IMR-90 (cell line): ENCODE measurements around the gene GAL.

ENCODE experiments used
- CEBPB ChIP-seq: IDR thresholded peaks from 2 replicates; pipeline ENCODE4 v1.6.1; 2012; ENCODE audit warnings: low read depth, low read length, improper control_type of control experiment
- CHD1 ChIP-seq: IDR thresholded peaks from 2 replicates; pipeline ENCODE4 v1.6.1; 2012; ENCODE audit warnings: low read depth, low read length, improper control_type of control experiment
- MAZ ChIP-seq: IDR thresholded peaks from 2 replicates; pipeline ENCODE4 v1.6.1; 2012; ENCODE audit warnings: low read depth, mild to moderate bottlenecking, low read length, improper control_type of control experiment, moderate library complexity, borderline replicate concordance
- NFE2L2 ChIP-seq: fragments of 150-350 bp; IDR thresholded peaks from 2 replicates; pipeline ENCODE4 v1.6.1; 2016; ENCODE audit warnings: low read depth, mild to moderate bottlenecking, low read length
- POLR2A ChIP-seq: IDR thresholded peaks from 2 replicates; pipeline ENCODE4 v1.6.1; 2012; ENCODE audit warnings: mild to moderate bottlenecking, low read depth, low read length
- RFX5 ChIP-seq: IDR thresholded peaks from 2 replicates; pipeline ENCODE4 v1.8.0; 2012; ENCODE audit warnings: low read depth, mild to moderate bottlenecking, low read length, moderate library complexity
- TF ChIP-seq, protein P1 (sequence below): conservative IDR thresholded peaks from 2 replicates; pipeline ENCODE4 v1.5.1; 2012; ENCODE audit warnings: mild to moderate bottlenecking, low read depth, low read length, improper control_type of control experiment

DNA sequence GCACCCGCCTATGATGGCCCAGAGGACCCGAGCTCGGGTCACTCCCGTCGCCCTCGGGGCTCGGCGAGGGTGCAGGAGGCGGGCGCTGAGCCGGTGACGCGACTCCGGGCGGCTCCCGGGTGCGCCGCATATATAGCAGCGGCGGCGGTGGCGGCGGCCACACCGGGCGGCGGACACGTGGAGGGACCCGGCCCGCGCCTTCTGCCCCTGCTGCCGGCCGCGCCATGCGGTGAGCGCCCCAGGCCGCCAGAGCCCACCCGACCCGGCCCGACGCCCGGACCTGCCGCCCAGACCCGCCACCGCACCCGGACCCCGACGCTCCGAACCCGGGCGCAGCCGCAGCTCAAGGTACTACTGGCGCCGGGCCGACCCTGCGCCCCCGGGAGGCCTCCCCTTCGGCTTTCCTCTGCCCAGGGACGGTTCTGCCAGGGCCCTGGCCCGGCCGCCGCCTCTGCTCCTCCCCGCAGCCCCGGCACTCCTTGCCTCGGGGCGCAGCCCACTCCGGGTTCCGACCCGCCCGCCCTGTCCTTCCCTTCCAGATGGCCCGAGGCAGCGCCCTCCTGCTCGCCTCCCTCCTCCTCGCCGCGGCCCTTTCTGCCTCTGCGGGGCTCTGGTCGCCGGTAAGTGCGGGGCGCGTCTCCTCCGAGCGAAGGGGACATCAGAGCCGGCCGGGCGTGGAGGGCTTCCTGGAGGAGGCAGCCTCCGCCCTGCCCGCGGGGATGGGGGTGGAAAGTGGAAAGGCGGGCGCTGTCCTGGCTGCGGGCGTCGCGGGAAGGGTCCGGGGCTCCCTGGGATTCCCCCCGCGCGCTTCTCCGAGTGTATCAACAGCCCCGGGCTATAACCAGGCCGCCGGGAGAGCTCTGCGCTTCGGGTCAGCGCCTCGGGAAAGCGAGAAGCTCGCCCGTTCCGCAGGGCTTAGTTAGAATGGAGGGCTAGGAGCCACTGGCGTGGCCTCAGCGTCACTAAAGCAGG lies at the start of gene GAL:
- TF ChIP-seq, protein P1, sequence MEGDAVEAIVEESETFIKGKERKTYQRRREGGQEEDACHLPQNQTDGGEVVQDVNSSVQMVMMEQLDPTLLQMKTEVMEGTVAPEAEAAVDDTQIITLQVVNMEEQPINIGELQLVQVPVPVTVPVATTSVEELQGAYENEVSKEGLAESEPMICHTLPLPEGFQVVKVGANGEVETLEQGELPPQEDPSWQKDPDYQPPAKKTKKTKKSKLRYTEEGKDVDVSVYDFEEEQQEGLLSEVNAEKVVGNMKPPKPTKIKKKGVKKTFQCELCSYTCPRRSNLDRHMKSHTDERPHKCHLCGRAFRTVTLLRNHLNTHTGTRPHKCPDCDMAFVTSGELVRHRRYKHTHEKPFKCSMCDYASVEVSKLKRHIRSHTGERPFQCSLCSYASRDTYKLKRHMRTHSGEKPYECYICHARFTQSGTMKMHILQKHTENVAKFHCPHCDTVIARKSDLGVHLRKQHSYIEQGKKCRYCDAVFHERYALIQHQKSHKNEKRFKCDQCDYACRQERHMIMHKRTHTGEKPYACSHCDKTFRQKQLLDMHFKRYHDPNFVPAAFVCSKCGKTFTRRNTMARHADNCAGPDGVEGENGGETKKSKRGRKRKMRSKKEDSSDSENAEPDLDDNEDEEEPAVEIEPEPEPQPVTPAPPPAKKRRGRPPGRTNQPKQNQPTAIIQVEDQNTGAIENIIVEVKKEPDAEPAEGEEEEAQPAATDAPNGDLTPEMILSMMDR = no peak
- no peak for TF ChIP-seq NFE2L2
- no peak for TF ChIP-seq MAZ
- no peak for TF ChIP-seq POLR2A
- no peak for TF ChIP-seq CEBPB
- TF ChIP-seq CHD1 = no peak
- no peak for TF ChIP-seq RFX5
